ENCODE data around the gene CFAP299.

DNA sequence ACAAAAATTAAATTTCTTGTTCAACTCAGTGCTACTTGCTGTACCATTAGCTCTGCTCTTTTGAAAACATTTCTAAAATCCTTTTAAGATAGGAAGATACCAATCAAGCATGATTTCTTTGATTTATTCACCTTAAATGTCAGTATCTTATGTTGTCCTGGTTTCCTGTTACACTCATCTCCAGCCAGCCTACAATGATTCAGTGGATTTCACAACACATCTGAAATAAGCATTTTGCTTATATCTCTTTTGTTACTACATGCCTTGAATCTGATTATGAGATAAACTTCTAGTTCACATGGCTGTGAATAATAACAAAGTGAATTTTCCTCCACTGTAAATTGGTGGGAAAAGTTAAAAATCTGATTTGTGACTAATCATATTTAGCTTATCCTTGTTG lies 582.5 kb downstream of the CFAP299 start:
- TF ChIP-seq, protein P1, sequence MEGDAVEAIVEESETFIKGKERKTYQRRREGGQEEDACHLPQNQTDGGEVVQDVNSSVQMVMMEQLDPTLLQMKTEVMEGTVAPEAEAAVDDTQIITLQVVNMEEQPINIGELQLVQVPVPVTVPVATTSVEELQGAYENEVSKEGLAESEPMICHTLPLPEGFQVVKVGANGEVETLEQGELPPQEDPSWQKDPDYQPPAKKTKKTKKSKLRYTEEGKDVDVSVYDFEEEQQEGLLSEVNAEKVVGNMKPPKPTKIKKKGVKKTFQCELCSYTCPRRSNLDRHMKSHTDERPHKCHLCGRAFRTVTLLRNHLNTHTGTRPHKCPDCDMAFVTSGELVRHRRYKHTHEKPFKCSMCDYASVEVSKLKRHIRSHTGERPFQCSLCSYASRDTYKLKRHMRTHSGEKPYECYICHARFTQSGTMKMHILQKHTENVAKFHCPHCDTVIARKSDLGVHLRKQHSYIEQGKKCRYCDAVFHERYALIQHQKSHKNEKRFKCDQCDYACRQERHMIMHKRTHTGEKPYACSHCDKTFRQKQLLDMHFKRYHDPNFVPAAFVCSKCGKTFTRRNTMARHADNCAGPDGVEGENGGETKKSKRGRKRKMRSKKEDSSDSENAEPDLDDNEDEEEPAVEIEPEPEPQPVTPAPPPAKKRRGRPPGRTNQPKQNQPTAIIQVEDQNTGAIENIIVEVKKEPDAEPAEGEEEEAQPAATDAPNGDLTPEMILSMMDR (IDR thresholded peaks at IDR 0.05; ENCODE audit: poor library complexity), result no peak
- TF ChIP-seq EZH2phosphoT487 (IDR thresholded peaks at IDR 0.05; ENCODE audit: low read depth, severe bottlenecking, unreplicated experiment), result no peak
